Liver (tissue), 3 donors: ENCODE results near the gene GNG4.

Source experiments
- FOXA1 ChIP-seq: IDR thresholded peaks from 2 replicates; pipeline ENCODE4 v1.6.1; 2016; ENCODE audit warnings: antibody characterized with exemption
- GABPA ChIP-seq, 2 donors: IDR thresholded peaks in 1 of 2; conservative IDR thresholded peaks in 1 of 2; 2 replicates each; pipeline ENCODE4 v1.6.1; 2016; ENCODE audit warnings: antibody characterized with exemption in 2 of 2, mild to moderate bottlenecking in 1 of 2, moderate library complexity in 1 of 2
- JUND ChIP-seq, 2 donors: IDR thresholded peaks; 2 replicates each; pipeline ENCODE4 v1.6.1; 2016; ENCODE audit warnings: antibody characterized with exemption in 2 of 2
- RAD21 ChIP-seq, 2 donors: IDR thresholded peaks; 2 replicates each; pipeline ENCODE4 v1.6.1; 2016; ENCODE audit warnings: antibody characterized with exemption in 2 of 2, mild to moderate bottlenecking in 2 of 2
- SP1 ChIP-seq: IDR thresholded peaks from 2 replicates; pipeline ENCODE4 v1.6.1; 2018; ENCODE audit warnings: antibody characterized with exemption, mild to moderate bottlenecking
- TAF1 ChIP-seq: conservative IDR thresholded peaks from 2 replicates; pipeline ENCODE4 v1.6.1; 2016; ENCODE audit warnings: antibody characterized with exemption, mild to moderate bottlenecking
- YY1 ChIP-seq: IDR thresholded peaks from 2 replicates; pipeline ENCODE4 v1.6.1; 2016; ENCODE audit warnings: antibody characterized with exemption, mild to moderate bottlenecking
- TF ChIP-seq, protein P1 (sequence below): fragments of 150-350 bp; IDR thresholded peaks from 2 replicates; pipeline ENCODE4 v1.5.1; 2017; ENCODE audit warnings: improper control_type of control experiment, low read depth, low read length; ENCODE audit not compliant: missing input control
- TF ChIP-seq, protein P2 (sequence below): IDR thresholded peaks from 2 replicates; pipeline ENCODE4 v1.6.1; 2016; ENCODE audit warnings: antibody characterized with exemption
- TF ChIP-seq, protein P3 (sequence below): IDR thresholded peaks from 2 replicates; pipeline ENCODE4 v1.6.1; 2016; ENCODE audit warnings: antibody characterized with exemption
- TF ChIP-seq, protein P4 (sequence below): IDR thresholded peaks from 2 replicates; pipeline ENCODE4 v1.6.1; 2016; ENCODE audit warnings: antibody characterized with exemption
- TF ChIP-seq, protein P5 (sequence below): IDR thresholded peaks from 2 replicates; pipeline ENCODE4 v1.6.1; 2016; ENCODE audit warnings: antibody characterized with exemption, mild to moderate bottlenecking
- donor health status: healthy.
- donor health status: healthy.

DNA sequence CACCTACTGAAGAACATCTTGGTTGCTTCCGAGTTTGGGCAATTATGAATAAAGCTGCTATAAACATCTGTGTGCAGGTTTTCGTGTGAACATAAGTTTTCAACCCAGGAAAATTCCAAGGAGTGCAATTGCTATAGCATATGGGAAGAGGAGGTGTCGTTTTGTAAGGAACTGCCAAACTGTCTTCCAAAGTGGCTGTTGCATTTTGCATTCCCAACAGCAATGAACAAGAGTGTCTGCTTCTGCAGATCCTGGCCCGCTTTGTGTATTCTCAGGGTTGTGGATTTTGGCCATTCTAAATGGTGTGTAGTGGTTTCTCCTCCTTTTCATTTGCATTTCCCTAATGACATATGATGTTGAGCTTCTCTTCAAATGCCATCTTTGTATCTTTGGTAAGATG, 23.8 kb downstream of the GNG4 start:
- TF ChIP-seq, protein P1, sequence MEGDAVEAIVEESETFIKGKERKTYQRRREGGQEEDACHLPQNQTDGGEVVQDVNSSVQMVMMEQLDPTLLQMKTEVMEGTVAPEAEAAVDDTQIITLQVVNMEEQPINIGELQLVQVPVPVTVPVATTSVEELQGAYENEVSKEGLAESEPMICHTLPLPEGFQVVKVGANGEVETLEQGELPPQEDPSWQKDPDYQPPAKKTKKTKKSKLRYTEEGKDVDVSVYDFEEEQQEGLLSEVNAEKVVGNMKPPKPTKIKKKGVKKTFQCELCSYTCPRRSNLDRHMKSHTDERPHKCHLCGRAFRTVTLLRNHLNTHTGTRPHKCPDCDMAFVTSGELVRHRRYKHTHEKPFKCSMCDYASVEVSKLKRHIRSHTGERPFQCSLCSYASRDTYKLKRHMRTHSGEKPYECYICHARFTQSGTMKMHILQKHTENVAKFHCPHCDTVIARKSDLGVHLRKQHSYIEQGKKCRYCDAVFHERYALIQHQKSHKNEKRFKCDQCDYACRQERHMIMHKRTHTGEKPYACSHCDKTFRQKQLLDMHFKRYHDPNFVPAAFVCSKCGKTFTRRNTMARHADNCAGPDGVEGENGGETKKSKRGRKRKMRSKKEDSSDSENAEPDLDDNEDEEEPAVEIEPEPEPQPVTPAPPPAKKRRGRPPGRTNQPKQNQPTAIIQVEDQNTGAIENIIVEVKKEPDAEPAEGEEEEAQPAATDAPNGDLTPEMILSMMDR = no peak
- TF ChIP-seq, protein P2, sequence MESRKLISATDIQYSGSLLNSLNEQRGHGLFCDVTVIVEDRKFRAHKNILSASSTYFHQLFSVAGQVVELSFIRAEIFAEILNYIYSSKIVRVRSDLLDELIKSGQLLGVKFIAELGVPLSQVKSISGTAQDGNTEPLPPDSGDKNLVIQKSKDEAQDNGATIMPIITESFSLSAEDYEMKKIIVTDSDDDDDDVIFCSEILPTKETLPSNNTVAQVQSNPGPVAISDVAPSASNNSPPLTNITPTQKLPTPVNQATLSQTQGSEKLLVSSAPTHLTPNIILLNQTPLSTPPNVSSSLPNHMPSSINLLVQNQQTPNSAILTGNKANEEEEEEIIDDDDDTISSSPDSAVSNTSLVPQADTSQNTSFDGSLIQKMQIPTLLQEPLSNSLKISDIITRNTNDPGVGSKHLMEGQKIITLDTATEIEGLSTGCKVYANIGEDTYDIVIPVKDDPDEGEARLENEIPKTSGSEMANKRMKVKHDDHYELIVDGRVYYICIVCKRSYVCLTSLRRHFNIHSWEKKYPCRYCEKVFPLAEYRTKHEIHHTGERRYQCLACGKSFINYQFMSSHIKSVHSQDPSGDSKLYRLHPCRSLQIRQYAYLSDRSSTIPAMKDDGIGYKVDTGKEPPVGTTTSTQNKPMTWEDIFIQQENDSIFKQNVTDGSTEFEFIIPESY = no peak
- TF ChIP-seq SP1 (no peak), GABPA (IDR thresholded peaks at IDR 0.05 in 1 of 2, conservative IDR thresholded peaks at IDR 0.05 in 1 of 2) (no peak), YY1 (no peak), RAD21 (IDR thresholded peaks at IDR 0.05) (no peak), FOXA1 (no peak), JUND (IDR thresholded peaks at IDR 0.05) (no peak), TAF1 (no peak)
- TF ChIP-seq, protein P3, sequence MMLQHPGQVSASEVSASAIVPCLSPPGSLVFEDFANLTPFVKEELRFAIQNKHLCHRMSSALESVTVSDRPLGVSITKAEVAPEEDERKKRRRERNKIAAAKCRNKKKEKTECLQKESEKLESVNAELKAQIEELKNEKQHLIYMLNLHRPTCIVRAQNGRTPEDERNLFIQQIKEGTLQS = no peak
- TF ChIP-seq, protein P4, sequence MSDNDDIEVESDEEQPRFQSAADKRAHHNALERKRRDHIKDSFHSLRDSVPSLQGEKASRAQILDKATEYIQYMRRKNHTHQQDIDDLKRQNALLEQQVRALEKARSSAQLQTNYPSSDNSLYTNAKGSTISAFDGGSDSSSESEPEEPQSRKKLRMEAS = no peak
- TF ChIP-seq, protein P5, sequence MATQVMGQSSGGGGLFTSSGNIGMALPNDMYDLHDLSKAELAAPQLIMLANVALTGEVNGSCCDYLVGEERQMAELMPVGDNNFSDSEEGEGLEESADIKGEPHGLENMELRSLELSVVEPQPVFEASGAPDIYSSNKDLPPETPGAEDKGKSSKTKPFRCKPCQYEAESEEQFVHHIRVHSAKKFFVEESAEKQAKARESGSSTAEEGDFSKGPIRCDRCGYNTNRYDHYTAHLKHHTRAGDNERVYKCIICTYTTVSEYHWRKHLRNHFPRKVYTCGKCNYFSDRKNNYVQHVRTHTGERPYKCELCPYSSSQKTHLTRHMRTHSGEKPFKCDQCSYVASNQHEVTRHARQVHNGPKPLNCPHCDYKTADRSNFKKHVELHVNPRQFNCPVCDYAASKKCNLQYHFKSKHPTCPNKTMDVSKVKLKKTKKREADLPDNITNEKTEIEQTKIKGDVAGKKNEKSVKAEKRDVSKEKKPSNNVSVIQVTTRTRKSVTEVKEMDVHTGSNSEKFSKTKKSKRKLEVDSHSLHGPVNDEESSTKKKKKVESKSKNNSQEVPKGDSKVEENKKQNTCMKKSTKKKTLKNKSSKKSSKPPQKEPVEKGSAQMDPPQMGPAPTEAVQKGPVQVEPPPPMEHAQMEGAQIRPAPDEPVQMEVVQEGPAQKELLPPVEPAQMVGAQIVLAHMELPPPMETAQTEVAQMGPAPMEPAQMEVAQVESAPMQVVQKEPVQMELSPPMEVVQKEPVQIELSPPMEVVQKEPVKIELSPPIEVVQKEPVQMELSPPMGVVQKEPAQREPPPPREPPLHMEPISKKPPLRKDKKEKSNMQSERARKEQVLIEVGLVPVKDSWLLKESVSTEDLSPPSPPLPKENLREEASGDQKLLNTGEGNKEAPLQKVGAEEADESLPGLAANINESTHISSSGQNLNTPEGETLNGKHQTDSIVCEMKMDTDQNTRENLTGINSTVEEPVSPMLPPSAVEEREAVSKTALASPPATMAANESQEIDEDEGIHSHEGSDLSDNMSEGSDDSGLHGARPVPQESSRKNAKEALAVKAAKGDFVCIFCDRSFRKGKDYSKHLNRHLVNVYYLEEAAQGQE = no peak
